ENCODE results near the gene TMEM184A. TPM values are rescaled to one million over a fixed set of nuclear protein-coding genes. Genes with fewer than 3 reads are reported as not detected.

Gene TMEM184A
- total and polyA plus RNA-seq, 2 of the 4 experiments (the other 2 are of a cell fraction): 0.36 to 1.9 TPM

DNA sequence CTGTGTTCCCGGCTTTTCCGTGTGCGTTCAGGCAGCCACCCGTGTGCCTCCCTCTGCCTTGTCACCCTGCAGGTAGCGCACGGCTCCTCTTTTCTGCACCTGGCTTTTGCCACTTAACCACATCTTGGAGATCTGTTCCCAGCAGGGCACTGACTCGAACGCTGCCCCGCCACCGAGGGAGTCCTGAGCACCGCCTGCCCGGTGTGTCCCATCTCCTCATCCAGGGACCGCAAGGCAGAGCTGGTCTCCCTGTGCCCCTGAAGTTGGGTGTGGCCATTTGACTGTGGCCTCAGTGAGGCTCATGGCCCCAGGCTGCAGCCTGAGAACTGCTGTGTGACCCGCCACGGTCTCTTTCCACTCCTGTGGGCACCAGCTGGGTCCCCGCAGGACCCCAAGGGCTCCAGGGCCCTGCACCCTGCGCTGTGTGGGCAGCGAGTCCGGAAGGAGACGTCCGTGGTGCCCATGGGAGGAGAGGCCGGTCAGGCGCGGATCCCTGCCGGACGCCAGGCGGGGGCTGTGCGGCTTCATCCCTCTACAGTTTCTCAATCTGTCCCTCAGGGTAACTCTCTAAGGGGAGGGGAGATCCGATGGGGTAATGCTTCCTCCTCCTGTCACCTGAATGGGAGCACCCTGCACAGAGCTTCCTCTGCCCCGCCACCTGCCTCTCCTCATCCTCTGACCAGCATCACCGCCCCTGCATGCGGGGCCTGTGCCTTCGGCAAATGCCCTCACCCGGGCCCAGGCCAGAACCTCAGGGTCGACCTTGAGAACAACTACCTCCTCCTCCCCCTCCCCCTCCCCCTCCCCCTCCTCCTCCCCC lies 50.1 kb downstream of the TMEM184A start:
- H3K4me2 ChIP-seq (ENCODE audit: low read depth, low read length): no peak overlapping the region
- ChIA-PET CTCF (no interaction called here), POLR2A (ENCODE audit: unreplicated experiment) (no interaction called here)
- peak overlapping the region; percentile 78 for H2AK9ac ChIP-seq (replicated peaks; ENCODE audit: low read depth, low read length, poor library complexity)
- no peak overlapping the region for H2BK120ac ChIP-seq (ENCODE audit: low read depth, low read length)
- no peak overlapping the region for H4K91ac ChIP-seq (ENCODE audit: insufficient read depth, low read depth, low read length)
- H4K8ac ChIP-seq (ENCODE audit: low read depth in 2 of 2, low read length in 2 of 2): no peak overlapping the region
- no peak overlapping the region for H2BK20ac ChIP-seq (ENCODE audit: low read depth, low read length)
- peaks cover 16 to 37% of the 10 kb centered on the region in 2 experiments for H3K79me1 ChIP-seq (ENCODE audit: low read depth in 1 of 2, low read length in 2 of 2)
- H3K9ac ChIP-seq (ENCODE audit: low read depth, low read length): no peak overlapping the region
- H3K18ac ChIP-seq (ENCODE audit: low read depth, low read length): no peak overlapping the region
- dilution Hi-C loops (cut with HindIII; ENCODE audit: low sequenced_read_pairs, unreplicated experiment) (no loop called here), in situ Hi-C loops (cut with MboI; ENCODE audit: low sequenced_read_pairs) (no loop called here), intact Hi-C loops (cut with micrococcal nuclease) (no loop called here)
- H3K9me3 ChIP-seq (ENCODE audit: control insufficient read depth, insufficient read depth, low read length): no peaks in the 10 kb centered on the region
- no peak overlapping the region for H3K27ac ChIP-seq (ENCODE audit: insufficient read depth, low read length)
- H3K4me3 ChIP-seq (ENCODE audit: insufficient read depth, low read depth, low read length): no peak overlapping the region
- H3K4me1 ChIP-seq (ENCODE audit: control insufficient read depth, insufficient read depth, low read length): peaks cover 5% of the 10 kb centered on the region
- peaks cover 14% of the 10 kb centered on the region for H4K20me1 ChIP-seq (ENCODE audit: insufficient read depth, low read length)
- H2AFZ ChIP-seq (replicated peaks; ENCODE audit: low read length, poor library complexity): no peak overlapping the region
- H2BK15ac ChIP-seq (ENCODE audit: low read depth, low read length): no peak overlapping the region
- H3K56ac ChIP-seq (ENCODE audit: extremely low read depth, insufficient read depth, low read length): no peak overlapping the region
- H3K23ac ChIP-seq (ENCODE audit: low read depth, low read length): no peak overlapping the region
- H3K4ac ChIP-seq (ENCODE audit: low read depth, low read length): no peak overlapping the region
- no peak overlapping the region for H3K14ac ChIP-seq (replicated peaks; ENCODE audit: low read depth, low read length)
- BruUV-seq (replicated peaks): no TSS peak
- DNase-seq (no peak), ATAC-seq (ENCODE audit: low read depth) (no peak)
- no peaks in the 10 kb centered on the region for H3K27me3 ChIP-seq (ENCODE audit: control insufficient read depth, insufficient read depth, low read length)
- 0 out of 2 replicates have a peak, but pooled peaks cover 3% of the 10 kb centered on the region for H3K9me1 ChIP-seq (ENCODE audit: insufficient read depth, low read length)
- H2AK5ac ChIP-seq (ENCODE audit: low read depth, low read length): peak overlapping the region; percentile 73; the same call in 1 of the 2 replicates
- WGBS, 2 experiments (ENCODE audit: extremely low coverage in 2 of 2, insufficient read length in 1 of 2): 96% methylated on average over 9 of the region's 35 CpGs; no CpG with 5 or more reads in 1 of the 2 experiments
- H3K36me3 ChIP-seq (ENCODE audit: control insufficient read depth, insufficient read depth, low read length): peaks cover 16% of the 10 kb centered on the region
- no peak overlapping the region for H4K5ac ChIP-seq (ENCODE audit: low read depth, low read length)
- no peak overlapping the region for H2BK5ac ChIP-seq (ENCODE audit: low read depth, low read length, poor library complexity, severe bottlenecking)
- TF ChIP-seq RAD21 (IDR thresholded peaks at IDR 0.05; ENCODE audit: low read length) (no peak), BHLHE40 (IDR thresholded peaks at IDR 0.05; ENCODE audit: low read depth, low read length) (no peak), ELK1 (IDR thresholded peaks at IDR 0.05; ENCODE audit: borderline replicate concordance, low read depth, low read length) (no peak), RFX5 (IDR thresholded peaks at IDR 0.05; ENCODE audit: low read depth, low read length) (no peak), SMC3 (IDR thresholded peaks at IDR 0.05; ENCODE audit: low read depth, low read length) (no peak), MAZ (IDR thresholded peaks at IDR 0.05; ENCODE audit: borderline replicate concordance, low read depth, low read length) (no peak), MAFK (IDR thresholded peaks at IDR 0.05; ENCODE audit: low read depth, low read length) (no peak), POLR2A (IDR thresholded peaks at IDR 0.05; ENCODE audit: low read depth, low read length) (no peak), CEBPB (IDR thresholded peaks at IDR 0.05; ENCODE audit: low read depth, low read length) (no peak), RCOR1 (IDR thresholded peaks at IDR 0.05; ENCODE audit: insufficient replicate concordance, low read length) (no peak), FOS (IDR thresholded peaks at IDR 0.05; ENCODE audit: low read depth, low read length) (no peak), CHD1 (IDR thresholded peaks at IDR 0.05; ENCODE audit: low read depth, low read length) (no peak), NFE2L2 (IDR thresholded peaks at IDR 0.05; ENCODE audit: low read depth, low read length) (no peak)
- TF ChIP-seq, protein P1, sequence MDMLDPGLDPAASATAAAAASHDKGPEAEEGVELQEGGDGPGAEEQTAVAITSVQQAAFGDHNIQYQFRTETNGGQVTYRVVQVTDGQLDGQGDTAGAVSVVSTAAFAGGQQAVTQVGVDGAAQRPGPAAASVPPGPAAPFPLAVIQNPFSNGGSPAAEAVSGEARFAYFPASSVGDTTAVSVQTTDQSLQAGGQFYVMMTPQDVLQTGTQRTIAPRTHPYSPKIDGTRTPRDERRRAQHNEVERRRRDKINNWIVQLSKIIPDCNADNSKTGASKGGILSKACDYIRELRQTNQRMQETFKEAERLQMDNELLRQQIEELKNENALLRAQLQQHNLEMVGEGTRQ (IDR thresholded peaks at IDR 0.05; ENCODE audit: low read depth, low read length): no peak
- TF ChIP-seq, protein P2, sequence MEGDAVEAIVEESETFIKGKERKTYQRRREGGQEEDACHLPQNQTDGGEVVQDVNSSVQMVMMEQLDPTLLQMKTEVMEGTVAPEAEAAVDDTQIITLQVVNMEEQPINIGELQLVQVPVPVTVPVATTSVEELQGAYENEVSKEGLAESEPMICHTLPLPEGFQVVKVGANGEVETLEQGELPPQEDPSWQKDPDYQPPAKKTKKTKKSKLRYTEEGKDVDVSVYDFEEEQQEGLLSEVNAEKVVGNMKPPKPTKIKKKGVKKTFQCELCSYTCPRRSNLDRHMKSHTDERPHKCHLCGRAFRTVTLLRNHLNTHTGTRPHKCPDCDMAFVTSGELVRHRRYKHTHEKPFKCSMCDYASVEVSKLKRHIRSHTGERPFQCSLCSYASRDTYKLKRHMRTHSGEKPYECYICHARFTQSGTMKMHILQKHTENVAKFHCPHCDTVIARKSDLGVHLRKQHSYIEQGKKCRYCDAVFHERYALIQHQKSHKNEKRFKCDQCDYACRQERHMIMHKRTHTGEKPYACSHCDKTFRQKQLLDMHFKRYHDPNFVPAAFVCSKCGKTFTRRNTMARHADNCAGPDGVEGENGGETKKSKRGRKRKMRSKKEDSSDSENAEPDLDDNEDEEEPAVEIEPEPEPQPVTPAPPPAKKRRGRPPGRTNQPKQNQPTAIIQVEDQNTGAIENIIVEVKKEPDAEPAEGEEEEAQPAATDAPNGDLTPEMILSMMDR (conservative IDR thresholded peaks at IDR 0.05; ENCODE audit: low read depth, low read length): no peak
